H9 (cell line): ENCODE measurements around the gene CCDC12. TPM values are rescaled to one million over a fixed set of nuclear protein-coding genes. Genes with fewer than 3 reads are reported as not detected.

ENCODE experiments used
- DNase-seq: peaks from one replicate; pipeline ENCODE4 v3.0.0-alpha.2; 2017
- H2AFZ ChIP-seq: one replicate; pipeline ENCODE4 v1.6.1; 2013; ENCODE audit warnings: mild to moderate bottlenecking, low read length, control low read depth, moderate library complexity
- H2AK5ac ChIP-seq: 2 replicates; pipeline ENCODE4 v1.6.1; 2013; ENCODE audit warnings: low read length, control low read depth, mixed read lengths; ENCODE audit not compliant: insufficient read length
- H2BK120ac ChIP-seq: one replicate; pipeline ENCODE4 v1.6.1; 2013; ENCODE audit warnings: low read depth, mild to moderate bottlenecking, low read length, control low read depth, inconsistent platforms; ENCODE audit not compliant: poor library complexity, severe bottlenecking
- H2BK12ac ChIP-seq: 2 replicates; pipeline ENCODE4 v1.6.1; 2013; ENCODE audit warnings: low read length, control low read depth, mixed read lengths, low read depth; ENCODE audit not compliant: insufficient read length
- H2BK15ac ChIP-seq: 2 replicates; pipeline ENCODE4 v1.6.1; 2013; ENCODE audit warnings: low read depth, low read length, control low read depth
- H2BK20ac ChIP-seq: one replicate; pipeline ENCODE4 v1.6.1; 2013; ENCODE audit warnings: low read depth, mild to moderate bottlenecking, low read length, control low read depth, inconsistent platforms; ENCODE audit not compliant: poor library complexity, severe bottlenecking
- H2BK5ac ChIP-seq: 2 replicates; pipeline ENCODE4 v1.6.1; 2013; ENCODE audit warnings: low read length, control low read depth, mixed read lengths; ENCODE audit not compliant: insufficient read length
- H3K14ac ChIP-seq: 2 replicates; pipeline ENCODE4 v1.6.1; 2013; ENCODE audit warnings: low read length, control low read depth; ENCODE audit not compliant: insufficient read depth
- H3K18ac ChIP-seq: 2 replicates; pipeline ENCODE4 v1.6.1; 2013; ENCODE audit warnings: low read depth, mild to moderate bottlenecking, mixed read lengths, low read length, control low read depth; ENCODE audit not compliant: insufficient read length
- H3K23ac ChIP-seq: 2 replicates; pipeline ENCODE4 v1.6.1; 2013; ENCODE audit warnings: low read length, control low read depth, mixed read lengths, low read depth; ENCODE audit not compliant: insufficient read length
- H3K23me2 ChIP-seq: 2 replicates; pipeline ENCODE4 v1.6.1; 2013; ENCODE audit warnings: low read depth, mild to moderate bottlenecking, mixed read lengths, low read length, control low read depth; ENCODE audit not compliant: insufficient read length, poor library complexity, severe bottlenecking
- H3K27ac ChIP-seq: 2 replicates; pipeline ENCODE4 v1.5.1; 2013; ENCODE audit warnings: low read length, control low read depth, mixed read lengths, low read depth; ENCODE audit not compliant: insufficient read length
- H3K27me3 ChIP-seq: 2 replicates; pipeline ENCODE4 v1.6.1; 2013; ENCODE audit warnings: low read length, control low read depth, inconsistent platforms; ENCODE audit not compliant: insufficient read depth
- H3K4ac ChIP-seq: 2 replicates; pipeline ENCODE4 v1.6.1; 2013; ENCODE audit warnings: low read depth, mild to moderate bottlenecking, control low read depth, inconsistent platforms, low read length, moderate library complexity
- H3K4me1 ChIP-seq: 2 replicates; pipeline ENCODE4 v1.6.1; 2013; ENCODE audit warnings: low read length, control low read depth, inconsistent platforms; ENCODE audit not compliant: insufficient read depth
- H3K4me2 ChIP-seq: 2 replicates; pipeline ENCODE4 v1.6.1; 2013; ENCODE audit warnings: low read length, control low read depth, mixed read lengths; ENCODE audit not compliant: insufficient read length, insufficient read depth
- H3K56ac ChIP-seq: 2 replicates; pipeline ENCODE4 v1.6.1; 2013; ENCODE audit warnings: low read depth, mild to moderate bottlenecking, mixed read lengths, low read length, control low read depth; ENCODE audit not compliant: insufficient read length
- H3K79me1 ChIP-seq: 2 replicates; pipeline ENCODE4 v1.6.1; 2013; ENCODE audit warnings: low read depth, mild to moderate bottlenecking, moderate library complexity, low read length, control low read depth, inconsistent platforms; ENCODE audit not compliant: insufficient read depth, poor library complexity, severe bottlenecking
- H3K79me2 ChIP-seq: 2 replicates; pipeline ENCODE4 v1.6.1; 2013; ENCODE audit warnings: low read length, control low read depth, inconsistent platforms; ENCODE audit not compliant: insufficient read depth
- H3K9ac ChIP-seq: 2 replicates; pipeline ENCODE4 v1.6.1; 2013; ENCODE audit warnings: low read length, control low read depth, mixed read lengths; ENCODE audit not compliant: insufficient read length; ENCODE audit errors: extremely low read depth
- H3K9me3 ChIP-seq: one replicate; pipeline ENCODE4 v1.6.1; 2013; ENCODE audit warnings: low read depth, low read length, inconsistent platforms; ENCODE audit not compliant: control insufficient read depth
- H3T11ph ChIP-seq: one replicate; pipeline ENCODE4 v1.6.1; 2013; ENCODE audit warnings: mild to moderate bottlenecking, low read length, control low read depth, inconsistent platforms
- H4K20me1 ChIP-seq: one replicate; pipeline ENCODE4 v1.6.1; 2013; ENCODE audit not compliant: control insufficient read depth, insufficient read length, insufficient read depth
- H4K5ac ChIP-seq: 2 replicates; pipeline ENCODE4 v1.6.1; 2013; ENCODE audit warnings: low read depth, mild to moderate bottlenecking, mixed read lengths, low read length, control low read depth; ENCODE audit not compliant: insufficient read length
- H4K8ac ChIP-seq: replicated peaks from 2 replicates; pipeline ENCODE4 v1.6.1; 2013; ENCODE audit warnings: low read length, control low read depth, mixed read lengths, low read depth; ENCODE audit not compliant: insufficient read length
- H4K91ac ChIP-seq: 2 replicates; pipeline ENCODE4 v1.6.1; 2013; ENCODE audit warnings: low read depth, mild to moderate bottlenecking, moderate library complexity, mixed read lengths, low read length, control low read depth; ENCODE audit not compliant: insufficient read length
- H3K27ac Mint-ChIP-seq, 3 experiments: 2 replicates in 2 of 3; 3 replicates in 1 of 3; pipeline ENCODE4 v1.8.0; 2020 to 2021; ENCODE audit warnings: mixed read lengths in 3 of 3, mild to moderate bottlenecking in 1 of 3, moderate library complexity in 1 of 3
- H3K27me3 Mint-ChIP-seq: 2 replicates; pipeline ENCODE4 v1.8.0; 2021; ENCODE audit warnings: low read depth, mild to moderate bottlenecking, moderate library complexity, mixed read lengths
- H3K36me3 Mint-ChIP-seq, 3 experiments: 2 replicates in 2 of 3; 3 replicates in 1 of 3; pipeline ENCODE4 v1.8.0; 2020 to 2021; ENCODE audit warnings: low read depth in 3 of 3, mixed read lengths in 3 of 3; ENCODE audit not compliant: insufficient read depth in 1 of 3
- H3K4me1 Mint-ChIP-seq, 2 experiments: 2 replicates each; pipeline ENCODE4 v1.8.0; 2020; ENCODE audit warnings: mixed read lengths in 2 of 2
- H3K4me3 Mint-ChIP-seq, 2 experiments: 2 replicates in 1 of 2; 3 replicates in 1 of 2; pipeline ENCODE4 v1.8.0; 2020 to 2021; ENCODE audit warnings: mild to moderate bottlenecking in 2 of 2, mixed read lengths in 2 of 2, moderate library complexity in 1 of 2
- H3K9me3 Mint-ChIP-seq, 2 experiments: 2 replicates in 1 of 2; 3 replicates in 1 of 2; pipeline ENCODE4 v1.8.0; 2020; ENCODE audit warnings: mild to moderate bottlenecking in 2 of 2, mixed read lengths in 2 of 2, moderate library complexity in 1 of 2
- WGBS: extraction: QIAGEN DNeasy Blood & Tissue Kit; methylation state at CpG from one replicate; pipeline ENCODE4 v1.1.7; 2013; ENCODE audit warnings: missing lambda C conversion rate, low lambda C conversion rate, mixed read lengths; ENCODE audit not compliant: insufficient read length; ENCODE audit errors: extremely low coverage; 5-methylcytosine and 5-hydroxymethylcytosine counted together
- total RNA-seq: library from RNA; stranded (reverse); gene quantifications from 2 replicates; pipeline ENCODE4 v1.2.1, GENCODE V29; 2021
- TF ChIP-seq, protein P1 (sequence below): fragments of 200-600 bp; sonication (generic); conservative IDR thresholded peaks from 3 replicates; pipeline ENCODE4 v1.8.0; 2021; ENCODE audit warnings: antibody characterized with exemption, mild to moderate bottlenecking

CCDC12 gene
- total RNA-seq, 1 experiment from 2014 or later = 54.0 TPM

DNA sequence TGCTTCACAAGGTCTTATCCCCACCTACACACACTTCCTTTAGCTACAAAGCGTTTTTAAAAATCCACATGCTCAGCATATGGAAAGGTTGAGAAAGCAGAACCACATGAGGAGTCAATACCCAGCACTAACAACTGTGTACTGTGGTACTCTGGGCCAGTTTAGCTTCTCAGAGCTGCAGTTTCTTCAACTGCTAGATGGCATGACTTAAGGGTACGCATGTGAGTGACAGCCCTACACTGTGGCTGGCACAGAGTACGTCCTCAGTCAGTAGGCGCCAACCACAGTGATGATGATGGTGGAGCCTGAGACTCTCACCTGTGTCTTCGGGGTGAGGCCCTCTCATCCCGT, 17.4 kb downstream of the CCDC12 start:
- peaks cover 3% of the 10 kb centered on the region; the same call in 1 of the 2 replicates for H3K4me1 ChIP-seq
- H2AFZ ChIP-seq = no peak overlapping the region
- no peak overlapping the region for H3K4me2 ChIP-seq
- no peaks in the 10 kb centered on the region for H3K23me2 ChIP-seq
- Mint-ChIP-seq H3K9me3 (peaks cover 6 to 10% of the 10 kb centered on the region in 2 experiments; a peak in 2 of 5 replicates), H3K27me3 (no peaks in the 10 kb centered on the region), H3K27ac (peak overlapping the region in 1 of 3 experiments; percentile 80; a peak in 2 of 7 replicates), H3K36me3 (peaks cover 12 to 18% (median 14%) of the 10 kb centered on the region in 3 experiments), H3K4me1 (peaks cover 38 to 48% of the 10 kb centered on the region in 2 experiments), H3K4me3 (no peak overlapping the region)
- no peak overlapping the region for H3K27ac ChIP-seq
- H2AK5ac ChIP-seq = no peak overlapping the region
- H3K56ac ChIP-seq = no peak overlapping the region
- H3K79me2 ChIP-seq = peaks cover 39% of the 10 kb centered on the region
- no peak overlapping the region for H3K9ac ChIP-seq
- DNase-seq = no peak
- H3K4ac ChIP-seq = no peak overlapping the region
- H2BK120ac ChIP-seq = no peak overlapping the region
- WGBS = no CpG with 5 or more reads among the region's 6 CpGs
- H4K20me1 ChIP-seq = no peaks in the 10 kb centered on the region
- no peak overlapping the region for H3K14ac ChIP-seq
- H3K27me3 ChIP-seq = no peaks in the 10 kb centered on the region
- H4K91ac ChIP-seq = no peak overlapping the region
- no peak overlapping the region for H2BK15ac ChIP-seq
- H3K18ac ChIP-seq = no peak overlapping the region
- no peak overlapping the region for H3K23ac ChIP-seq
- H2BK20ac ChIP-seq = no peak overlapping the region
- H3T11ph ChIP-seq = no peak overlapping the region
- H3K9me3 ChIP-seq = no peaks in the 10 kb centered on the region
- TF ChIP-seq, protein P1, sequence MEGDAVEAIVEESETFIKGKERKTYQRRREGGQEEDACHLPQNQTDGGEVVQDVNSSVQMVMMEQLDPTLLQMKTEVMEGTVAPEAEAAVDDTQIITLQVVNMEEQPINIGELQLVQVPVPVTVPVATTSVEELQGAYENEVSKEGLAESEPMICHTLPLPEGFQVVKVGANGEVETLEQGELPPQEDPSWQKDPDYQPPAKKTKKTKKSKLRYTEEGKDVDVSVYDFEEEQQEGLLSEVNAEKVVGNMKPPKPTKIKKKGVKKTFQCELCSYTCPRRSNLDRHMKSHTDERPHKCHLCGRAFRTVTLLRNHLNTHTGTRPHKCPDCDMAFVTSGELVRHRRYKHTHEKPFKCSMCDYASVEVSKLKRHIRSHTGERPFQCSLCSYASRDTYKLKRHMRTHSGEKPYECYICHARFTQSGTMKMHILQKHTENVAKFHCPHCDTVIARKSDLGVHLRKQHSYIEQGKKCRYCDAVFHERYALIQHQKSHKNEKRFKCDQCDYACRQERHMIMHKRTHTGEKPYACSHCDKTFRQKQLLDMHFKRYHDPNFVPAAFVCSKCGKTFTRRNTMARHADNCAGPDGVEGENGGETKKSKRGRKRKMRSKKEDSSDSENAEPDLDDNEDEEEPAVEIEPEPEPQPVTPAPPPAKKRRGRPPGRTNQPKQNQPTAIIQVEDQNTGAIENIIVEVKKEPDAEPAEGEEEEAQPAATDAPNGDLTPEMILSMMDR = no peak
- H4K8ac ChIP-seq = no peak overlapping the region
- peaks cover 5% of the 10 kb centered on the region for H3K79me1 ChIP-seq
- no peak overlapping the region for H2BK12ac ChIP-seq
- no peak overlapping the region for H4K5ac ChIP-seq
- no peak overlapping the region for H2BK5ac ChIP-seq
